ACHN (cell line): ENCODE results near the gene KIF1A.
"Not testable (repeated sequence)": the region's sequence is repeated elsewhere in the genome, so short reads cannot be mapped to it uniquely, and the experiment has no call there.

Source experiments
- DNase-seq: peaks from one replicate; pipeline ENCODE4 v3.0.0-alpha.2; 2015
- in situ Hi-C: cut with HindIII; loops from 2 replicates; pipeline ENCODE4 v1.10.0; 2017; ENCODE audit warnings: low sequenced_read_pairs, low pct_ligation_motif_present, low pct_unique_long_range_greater_than_20kb

The KIF1A gene

DNA sequence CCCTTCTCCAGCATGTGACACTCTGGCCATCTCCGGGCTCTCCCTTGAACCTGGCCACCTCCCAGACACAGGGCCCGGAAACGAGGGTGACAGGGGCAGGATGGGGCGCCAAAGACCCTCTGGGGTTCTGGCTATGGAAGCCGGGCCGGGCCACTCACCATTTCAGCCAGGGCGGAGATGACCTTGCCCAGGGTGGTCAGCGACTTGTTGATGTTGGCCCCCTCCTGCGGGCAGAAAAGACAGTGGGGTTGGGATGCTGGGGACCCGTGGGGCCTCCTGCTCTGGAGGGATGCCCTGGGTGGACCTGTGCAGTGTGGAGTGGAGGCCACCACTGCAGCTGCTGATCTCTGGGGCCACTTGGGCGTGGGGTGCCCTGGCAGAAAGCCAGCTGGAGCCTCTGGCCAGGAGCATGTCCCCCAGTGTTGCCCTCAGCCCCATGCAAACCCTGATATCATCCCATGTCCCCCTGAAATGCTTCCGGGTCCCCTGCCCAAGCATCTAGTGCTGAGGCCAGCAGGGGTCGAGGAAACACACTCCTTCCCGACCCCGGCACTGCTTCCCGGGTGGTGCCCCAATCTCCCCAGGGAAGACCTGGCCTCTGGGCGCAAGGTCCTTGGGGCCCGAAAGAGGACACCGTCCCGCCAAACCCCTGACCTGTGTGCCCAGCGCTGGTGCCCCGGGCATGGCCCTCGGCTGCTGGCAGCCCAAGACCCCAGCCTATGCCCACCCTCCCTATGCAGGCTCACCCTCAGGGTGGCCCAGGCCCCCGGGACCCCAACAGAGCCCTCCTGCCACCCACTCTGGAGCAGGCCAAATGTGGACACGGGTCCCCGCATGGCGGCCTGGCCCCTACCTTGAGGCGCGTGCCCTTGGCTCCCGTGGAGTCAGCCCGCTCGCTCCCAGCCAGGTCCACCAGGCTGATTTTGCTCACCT lies 36.9 kb downstream of the KIF1A start:
- in situ Hi-C loops: no loop called here
- no peak for DNase-seq

GRCh38 chr2:240782221-240782885 lies 37.7 kb downstream of the KIF1A start:
- no peak for DNase-seq
- in situ Hi-C loops: no loop called here

GRCh38 chr2:240781471-240782220 lies 38.4 kb downstream of the KIF1A start:
- in situ Hi-C loops: no loop called here

GRCh38 chr2:240780023-240780700 lies 39.9 kb downstream of the KIF1A start:
- no peak for DNase-seq
- in situ Hi-C loops: no loop called here

More at GRCh38 chr2:240781471-240782220, 38.4 kb downstream of the KIF1A start:
- DNase-seq: no peak

DNA sequence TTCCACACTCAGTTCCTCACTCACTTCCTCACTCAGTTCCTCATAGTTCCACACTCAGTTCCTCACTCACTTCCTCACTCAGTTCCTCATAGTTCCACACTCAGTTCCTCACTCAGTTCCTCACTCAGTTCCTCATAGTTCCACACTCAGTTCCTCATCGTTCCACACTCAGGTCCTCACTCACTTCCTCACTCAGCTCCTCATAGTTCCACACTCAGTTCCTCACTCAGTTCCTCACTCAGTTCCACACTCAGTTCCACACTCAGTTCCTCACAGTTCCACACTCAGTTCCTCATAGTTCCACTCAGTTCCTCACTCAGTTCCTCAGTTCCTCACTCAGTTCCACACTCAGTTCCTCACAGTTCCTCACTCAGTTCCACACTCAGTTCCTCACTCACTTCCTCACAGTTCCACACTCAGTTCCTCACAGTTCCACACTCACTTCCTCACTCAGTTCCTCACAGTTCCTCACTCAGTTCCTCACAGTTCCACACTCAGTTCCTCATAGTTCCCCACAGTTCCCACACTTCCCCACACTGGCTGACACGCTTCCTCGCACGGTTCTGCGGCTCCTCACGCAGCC lies 40.7 kb downstream of the KIF1A start:
- DNase-seq, in situ Hi-C loops: not testable (repeated sequence)

DNA sequence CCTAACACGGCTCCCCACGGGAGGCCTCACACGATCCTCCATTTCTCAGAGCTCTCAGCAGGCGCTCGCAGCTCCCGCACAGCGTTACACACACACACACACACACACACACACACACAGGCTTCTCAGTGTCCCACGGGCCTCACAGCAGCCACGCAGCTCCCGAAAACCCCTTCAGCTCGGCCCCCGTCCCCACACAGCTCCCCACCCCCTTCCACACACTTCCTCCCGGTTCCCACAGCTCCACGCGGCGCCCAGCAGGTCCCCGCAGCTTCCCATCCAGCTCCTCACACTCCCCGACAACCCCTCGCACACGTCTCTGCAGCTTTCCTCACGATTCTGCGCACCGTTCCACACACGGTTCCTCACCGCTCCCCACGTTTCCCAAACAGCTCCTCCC lies 41.6 kb downstream of the KIF1A start:
- in situ Hi-C loops: no loop called here
- DNase-seq: no peak

- in situ Hi-C loops: no loop called here
- DNase-seq: no peak
Observed at GRCh38 chr2:240777456-240778212, 42.4 kb downstream of the KIF1A start.

- in situ Hi-C loops: no loop called here
Observed at GRCh38 chr2:240775905-240776304, 44.1 kb downstream of the KIF1A start.

DNA sequence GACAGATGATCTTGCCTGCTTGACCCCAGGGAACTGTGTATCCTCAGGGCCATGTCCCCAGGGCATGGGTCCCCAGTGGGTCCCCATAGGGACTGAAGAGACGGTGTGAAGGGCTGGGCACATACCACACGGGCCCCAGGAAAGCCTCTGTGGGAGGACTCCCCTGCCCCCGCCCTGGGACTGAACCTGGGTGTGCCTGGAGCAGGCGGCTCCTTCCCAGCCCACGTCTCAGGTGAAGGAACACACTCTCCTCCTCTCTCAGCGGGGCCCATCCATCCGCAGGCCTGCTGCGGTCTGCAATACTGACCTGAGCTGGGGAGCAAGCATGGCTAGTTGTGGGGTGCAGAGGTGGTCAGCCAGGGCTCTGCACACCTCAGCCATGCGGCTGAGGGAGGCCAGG lies 45.2 kb downstream of the KIF1A start:
- DNase-seq: no peak
- in situ Hi-C loops: no loop called here

More at GRCh38 chr2:240775905-240776304, 44.1 kb downstream of the KIF1A start:
- DNase-seq: no peak

DNA sequence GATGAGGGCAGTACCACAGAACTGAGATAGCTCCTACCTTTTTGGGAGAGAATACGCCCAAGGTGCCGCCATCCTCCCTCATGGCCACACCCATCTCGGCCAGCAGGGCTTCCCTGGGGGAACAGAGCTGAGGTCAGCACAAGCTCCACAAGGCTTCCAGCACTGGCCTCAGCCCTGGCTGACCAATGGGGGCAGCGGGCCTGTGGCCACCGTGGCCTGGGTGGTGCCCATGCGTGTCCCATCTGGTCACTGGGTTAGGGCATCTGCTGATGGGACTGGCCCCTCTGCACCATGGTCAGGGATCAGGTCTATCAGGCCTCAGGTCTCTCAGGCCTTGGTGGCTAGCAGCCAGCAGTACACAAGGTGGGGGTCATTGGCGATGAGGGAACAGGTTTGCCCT lies 50.9 kb downstream of the KIF1A start:
- no peak for DNase-seq
- in situ Hi-C loops: no loop called here

DNA sequence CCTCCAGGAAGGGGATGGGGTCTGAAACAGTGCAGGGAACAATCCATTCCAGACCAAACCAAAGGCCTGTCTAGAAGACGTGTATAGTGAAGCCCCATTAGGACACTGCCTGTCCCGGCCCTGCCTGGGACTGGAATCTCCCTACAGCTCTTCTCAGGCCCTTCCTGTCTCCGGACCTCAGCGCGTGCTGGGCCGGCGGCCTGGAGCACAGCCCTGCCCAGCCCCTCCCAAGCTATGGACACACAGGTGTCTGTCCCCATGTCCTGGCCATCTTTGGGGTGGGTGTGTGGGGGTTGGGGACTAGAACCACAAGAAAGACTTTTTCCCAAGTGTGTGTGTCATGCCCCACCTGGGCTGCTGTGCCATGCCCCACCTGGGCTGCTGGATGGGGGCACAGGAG lies 51.8 kb downstream of the KIF1A start:
- in situ Hi-C loops: no loop called here
- DNase-seq: no peak

DNA sequence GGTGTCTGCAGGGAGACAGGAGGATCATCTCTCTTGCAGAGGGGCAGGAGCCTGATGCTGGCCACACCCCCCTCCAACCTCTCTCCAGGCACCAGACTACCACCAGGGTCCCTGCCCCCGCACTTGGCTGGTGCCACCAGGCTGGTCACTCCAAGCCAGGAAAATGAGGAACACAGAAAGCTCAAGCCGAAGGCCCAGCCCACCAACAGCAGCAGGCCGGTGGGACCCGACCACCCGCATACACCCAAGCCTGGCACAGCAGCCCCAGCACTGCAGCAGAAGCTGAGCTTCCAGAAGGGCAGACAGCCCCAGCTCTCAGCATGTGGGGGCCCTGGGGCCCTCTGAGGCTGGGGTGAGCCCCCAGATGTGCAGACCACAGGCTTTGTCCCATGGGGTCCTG lies 52.7 kb downstream of the KIF1A start:
- in situ Hi-C loops: no loop called here
- no peak for DNase-seq

- no peak for DNase-seq
- in situ Hi-C loops: no loop called here
Observed at GRCh38 chr2:240766072-240766471, 53.9 kb downstream of the KIF1A start.

GRCh38 chr2:240765007-240765406 lies 55.0 kb downstream of the KIF1A start:
- DNase-seq: no peak
- in situ Hi-C loops: no loop called here

DNA sequence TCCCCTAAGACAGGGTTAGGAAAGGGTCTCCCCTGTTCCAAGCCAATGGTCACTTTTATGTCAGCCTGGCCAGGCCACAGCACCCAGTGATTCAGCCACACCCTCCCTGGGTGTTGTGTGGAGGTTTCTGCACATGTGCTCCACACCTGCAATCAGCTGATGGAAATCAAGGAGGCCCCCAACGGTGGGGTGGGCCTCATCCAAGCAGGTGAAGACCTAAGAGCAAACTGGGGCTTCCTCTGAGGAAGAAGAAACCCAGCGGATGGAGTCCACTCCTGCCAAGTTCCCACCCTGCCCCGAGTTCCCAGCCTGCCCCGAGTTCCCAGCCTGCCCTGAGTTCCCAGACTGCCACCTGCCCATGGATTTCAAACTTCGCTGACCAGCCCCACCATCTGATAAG lies 55.4 kb downstream of the KIF1A start:
- DNase-seq: no peak
- in situ Hi-C loops: no loop called here

DNA sequence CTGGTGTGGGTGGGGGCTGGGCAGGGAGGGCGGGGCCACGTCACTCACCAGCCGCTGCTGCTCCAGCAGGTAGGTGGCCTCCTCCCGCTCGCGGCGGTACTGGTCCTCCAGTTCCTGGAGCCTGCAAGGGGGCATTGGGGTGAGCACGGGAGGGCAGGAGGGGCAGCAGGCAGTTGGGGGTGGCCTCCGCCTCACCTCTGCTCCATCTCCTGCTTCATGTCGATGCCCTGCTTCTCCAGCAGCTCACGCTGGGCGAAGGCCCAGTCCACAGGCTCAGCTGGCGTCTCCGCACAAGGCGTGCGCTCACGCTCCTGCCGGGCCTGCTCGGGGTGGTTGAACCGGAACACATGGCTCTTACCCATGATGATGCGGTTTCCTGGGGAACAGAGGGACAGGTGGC lies 57.0 kb downstream of the KIF1A start:
- in situ Hi-C loops: no loop called here
- no peak for DNase-seq

DNA sequence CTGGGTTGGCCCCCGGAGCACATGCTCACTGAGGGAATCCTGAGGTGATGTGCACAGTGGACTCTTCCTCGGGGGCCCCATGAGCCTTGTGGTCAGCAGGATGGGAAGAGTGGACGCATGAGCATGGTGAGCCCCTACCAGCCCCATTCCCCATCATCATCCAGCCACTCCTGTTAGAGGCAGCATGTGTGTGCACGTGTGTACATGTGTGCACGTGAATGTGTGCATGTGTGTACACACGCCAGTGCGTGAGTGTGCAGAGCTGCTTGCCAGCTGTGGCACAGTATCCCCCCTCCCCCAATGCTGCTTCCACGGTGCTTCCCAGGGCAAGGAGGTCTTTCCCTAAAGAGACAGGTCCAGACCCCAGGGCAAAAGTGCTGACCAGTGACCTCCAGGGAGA lies 57.8 kb downstream of the KIF1A start:
- no peak for DNase-seq
- in situ Hi-C loops: no loop called here
